SK-N-MC (cell line): Measurements from ENCODE around the gene PLA2G2F.

Experiments used
- EZH2 ChIP-seq: fragments of 200-600 bp; sonication (generic); IDR thresholded peaks from one replicate; pipeline ENCODE4 v1.6.1; 2017; ENCODE audit warnings: antibody characterized with exemption
- POLR2AphosphoS5 ChIP-seq: IDR thresholded peaks from 2 replicates; pipeline ENCODE4 v1.6.1; 2012; ENCODE audit warnings: mild to moderate bottlenecking, low read depth, low read length, borderline replicate concordance

DNA sequence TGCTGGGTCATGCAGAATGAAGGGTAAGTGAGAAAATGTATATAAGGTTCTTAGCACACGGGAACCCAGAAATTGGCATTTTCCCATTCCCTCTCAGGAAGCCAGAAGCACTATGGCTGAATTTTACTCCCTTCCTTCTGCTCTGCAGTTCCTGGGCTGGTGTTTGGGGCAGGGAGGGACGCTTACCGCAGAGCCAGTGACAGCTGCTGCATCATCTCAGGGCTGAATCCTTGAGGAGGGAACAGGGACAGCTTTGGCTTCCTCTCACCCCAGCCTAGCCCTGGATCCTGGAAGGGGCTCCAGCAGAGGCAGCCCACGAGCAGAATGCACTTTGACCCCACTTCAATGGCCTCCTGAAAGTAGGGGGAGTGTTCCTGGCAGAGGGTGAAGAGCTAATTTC, 31.8 kb upstream of the PLA2G2F start:
- TF ChIP-seq POLR2AphosphoS5 (no peak), EZH2 (no peak)
